Spleen (tissue), 7 donors: Measurements from ENCODE around the gene HOXA13.
A peak's percentile ranks its signal among the peaks of the same experiment; 100 is the strongest.

Experiments
- POLR2AphosphoS5 ChIP-seq, 3 donors: sonication (generic); formaldehyde crosslinking; IDR thresholded peaks; one replicate each; pipeline ENCODE4 v1.5.1; 2017; ENCODE audit warnings: antibody characterized with exemption in 3 of 3
- TF ChIP-seq, protein P1 (sequence below), 11 experiments: fragments of 200-600 bp in 7 of 11; fragments of 450-650 bp in 4 of 11; sonication (generic) in 4 of 11; IDR thresholded peaks in 8 of 11; conservative IDR thresholded peaks in 3 of 11; 1 replicate in 7 of 11; 2 replicates in 4 of 11; pipeline versions ENCODE4 v1.4.0 to v1.8.0; 2016 to 2021; ENCODE audit warnings: antibody characterized with exemption in 11 of 11, inconsistent platforms in 4 of 11, mild to moderate bottlenecking in 1 of 11
- donor health status: DM: no; HTN: no; CAD: no; lungs with moderate emphysema.
- donor health status: DM: no; HTN: no; CAD: no.
- donor health status: DM: no; HTN: no; CAD: no.

DNA sequence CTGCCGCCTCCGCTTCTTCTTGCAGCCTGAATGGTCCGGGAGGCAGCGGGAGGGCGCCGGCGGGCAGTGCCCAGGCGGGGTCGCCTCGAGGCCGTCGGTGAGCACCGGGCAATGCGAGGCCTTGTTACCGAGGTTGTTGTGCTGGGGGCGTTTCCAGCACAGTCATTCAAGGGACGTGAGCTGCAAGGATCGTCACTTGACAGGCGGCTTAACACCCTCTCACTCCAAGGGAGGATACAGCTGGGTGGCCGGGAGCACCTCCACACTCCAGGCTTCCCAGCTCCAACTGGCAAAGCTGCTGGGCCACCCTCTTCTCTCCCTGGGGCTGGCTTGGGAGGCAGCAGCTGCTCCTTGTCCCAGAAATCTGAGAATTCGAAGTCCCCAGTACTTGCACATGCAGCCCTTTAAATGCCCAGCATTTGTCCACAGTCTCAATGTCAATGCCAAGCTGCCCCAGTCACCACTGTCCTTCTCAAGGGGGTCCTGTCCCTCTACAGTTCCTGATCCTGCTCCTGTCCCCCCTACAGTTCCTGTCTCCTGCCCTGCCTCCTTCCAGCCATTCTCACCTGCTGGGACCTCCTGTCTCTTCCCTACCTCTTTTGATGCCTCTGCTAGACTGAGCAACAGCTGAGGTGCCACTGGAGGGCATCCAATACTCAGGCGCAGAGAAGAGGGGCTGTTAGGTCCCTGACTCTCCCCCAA is 10.4 kb downstream of the HOXA13 start:
- TF ChIP-seq POLR2AphosphoS5 (IDR thresholded peaks at IDR 0.05), result peak in 1 of 3 donors; percentile 22
- TF ChIP-seq, protein P1, sequence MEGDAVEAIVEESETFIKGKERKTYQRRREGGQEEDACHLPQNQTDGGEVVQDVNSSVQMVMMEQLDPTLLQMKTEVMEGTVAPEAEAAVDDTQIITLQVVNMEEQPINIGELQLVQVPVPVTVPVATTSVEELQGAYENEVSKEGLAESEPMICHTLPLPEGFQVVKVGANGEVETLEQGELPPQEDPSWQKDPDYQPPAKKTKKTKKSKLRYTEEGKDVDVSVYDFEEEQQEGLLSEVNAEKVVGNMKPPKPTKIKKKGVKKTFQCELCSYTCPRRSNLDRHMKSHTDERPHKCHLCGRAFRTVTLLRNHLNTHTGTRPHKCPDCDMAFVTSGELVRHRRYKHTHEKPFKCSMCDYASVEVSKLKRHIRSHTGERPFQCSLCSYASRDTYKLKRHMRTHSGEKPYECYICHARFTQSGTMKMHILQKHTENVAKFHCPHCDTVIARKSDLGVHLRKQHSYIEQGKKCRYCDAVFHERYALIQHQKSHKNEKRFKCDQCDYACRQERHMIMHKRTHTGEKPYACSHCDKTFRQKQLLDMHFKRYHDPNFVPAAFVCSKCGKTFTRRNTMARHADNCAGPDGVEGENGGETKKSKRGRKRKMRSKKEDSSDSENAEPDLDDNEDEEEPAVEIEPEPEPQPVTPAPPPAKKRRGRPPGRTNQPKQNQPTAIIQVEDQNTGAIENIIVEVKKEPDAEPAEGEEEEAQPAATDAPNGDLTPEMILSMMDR (IDR thresholded peaks at IDR 0.05 in 8 of 11, conservative IDR thresholded peaks at IDR 0.05 in 3 of 11), result no peak
